HG03103 (cell line): ENCODE measurements around the gene AMPD3.

Experiments
- ATAC-seq: cut with Tn5 transposase; IDR thresholded peaks from one replicate; pipeline ENCODE4 v1.9.1; 2021; ENCODE audit warnings: low read depth; ENCODE audit not compliant: unreplicated experiment

Gene AMPD3

DNA sequence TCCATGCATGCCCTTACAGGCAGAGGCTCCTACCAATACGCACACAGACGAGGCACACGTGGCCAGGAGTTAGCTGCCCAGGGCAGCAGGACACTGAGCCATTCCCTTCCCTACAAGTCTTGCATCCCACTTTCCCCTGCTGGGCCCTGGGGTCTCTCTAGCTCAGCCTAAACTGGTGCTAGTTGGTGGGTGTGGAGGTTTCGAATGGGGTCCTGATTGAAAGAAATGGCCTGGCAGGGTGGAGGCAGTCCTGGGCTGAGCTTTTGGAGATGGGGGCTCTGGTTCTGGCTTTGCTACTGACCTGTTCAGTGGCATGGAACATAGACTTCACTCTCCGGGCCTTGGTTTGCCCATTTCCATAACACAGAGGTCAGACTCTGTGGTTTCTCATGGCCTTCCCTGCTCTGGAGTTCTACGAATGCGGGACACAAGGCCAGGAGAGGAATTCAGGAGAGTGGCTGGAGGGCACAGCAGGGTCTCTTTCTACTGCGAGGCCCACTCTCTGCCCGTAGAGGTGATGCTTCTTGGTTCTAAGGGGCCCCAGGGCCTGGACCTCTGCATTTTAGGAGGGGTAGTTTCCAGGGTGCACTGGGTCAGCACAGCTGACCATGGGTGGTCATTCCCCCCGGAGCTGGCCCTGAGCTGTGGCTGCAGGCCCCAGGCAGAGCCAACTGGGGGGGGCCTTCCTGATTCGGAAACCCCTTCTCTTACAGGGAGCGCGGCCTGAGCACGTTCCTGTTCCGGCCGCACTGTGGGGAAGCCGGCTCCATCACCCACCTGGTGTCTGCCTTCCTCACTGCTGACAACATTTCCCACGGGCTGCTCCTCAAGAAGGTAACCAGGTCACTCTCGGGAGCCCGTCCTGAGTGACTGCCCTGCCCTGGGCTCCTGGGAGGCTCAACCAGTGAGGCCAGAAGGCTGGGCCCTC, 46.0 kb downstream of the AMPD3 start:
- no peak for ATAC-seq

DNA sequence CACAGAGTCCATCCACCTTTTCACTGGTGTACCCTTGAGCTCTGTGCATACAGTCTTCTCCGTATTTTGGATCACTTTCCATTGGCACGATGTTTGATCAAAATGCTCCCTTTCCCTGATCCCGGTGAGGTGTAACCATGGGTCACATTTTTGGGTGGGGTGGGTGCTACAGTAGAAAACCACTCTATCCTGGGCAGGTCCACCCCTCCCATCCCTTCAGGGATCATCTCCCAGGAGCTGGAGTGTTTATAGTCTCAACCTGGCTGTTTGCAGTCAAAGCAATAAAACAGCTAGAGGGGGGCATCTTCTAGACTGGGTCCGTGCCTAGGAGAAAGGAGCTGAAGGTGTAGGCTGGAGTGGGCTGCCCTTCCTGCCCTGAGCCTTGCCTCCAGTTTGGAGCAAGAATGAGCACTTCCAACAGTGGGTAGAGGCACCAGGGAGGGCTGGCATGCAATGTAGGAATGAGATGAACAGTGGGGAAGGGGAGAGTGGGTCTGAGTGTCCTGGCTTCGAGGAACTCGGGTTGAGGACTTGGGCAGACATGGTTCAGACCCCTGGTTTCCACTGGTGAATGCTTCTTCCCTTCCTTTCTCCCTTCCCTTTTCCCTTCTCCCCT, 47.1 kb downstream of the AMPD3 start:
- no peak for ATAC-seq

- no peak for ATAC-seq
Measured at GRCh38 chr11:10502770-10503169, 47.7 kb downstream of the AMPD3 start.

GRCh38 chr11:10503221-10503620, 48.2 kb downstream of the AMPD3 start:
- no peak for ATAC-seq

GRCh38 chr11:10503777-10504480, 48.9 kb downstream of the AMPD3 start:
- ATAC-seq = no peak

- no peak for ATAC-seq
Measured at GRCh38 chr11:10504490-10504889, 49.4 kb downstream of the AMPD3 start.

- ATAC-seq = no peak
Measured at GRCh38 chr11:10505278-10506007, 50.4 kb downstream of the AMPD3 start.

DNA sequence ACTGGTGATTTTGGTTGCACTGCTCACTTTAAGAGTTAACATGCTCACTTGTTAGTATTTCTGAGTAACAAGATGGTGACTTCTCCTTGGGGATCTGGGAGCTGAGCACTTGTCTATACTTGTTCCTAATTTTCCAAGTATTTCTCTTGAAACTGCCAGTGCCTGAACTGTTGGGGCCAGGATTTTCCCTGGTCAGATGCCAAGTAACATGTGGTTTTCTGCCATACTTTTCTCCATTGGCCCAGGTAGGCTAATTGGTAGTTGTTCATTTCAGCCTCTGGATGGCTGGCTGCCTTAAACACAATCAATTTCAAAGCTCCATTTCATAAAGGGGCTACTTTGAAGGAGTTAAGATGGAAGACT, 50.9 kb downstream of the AMPD3 start:
- ATAC-seq = no peak

GRCh38 chr11:10511181-10511621, 56.1 kb downstream of the AMPD3 start:
- no peak for ATAC-seq

DNA sequence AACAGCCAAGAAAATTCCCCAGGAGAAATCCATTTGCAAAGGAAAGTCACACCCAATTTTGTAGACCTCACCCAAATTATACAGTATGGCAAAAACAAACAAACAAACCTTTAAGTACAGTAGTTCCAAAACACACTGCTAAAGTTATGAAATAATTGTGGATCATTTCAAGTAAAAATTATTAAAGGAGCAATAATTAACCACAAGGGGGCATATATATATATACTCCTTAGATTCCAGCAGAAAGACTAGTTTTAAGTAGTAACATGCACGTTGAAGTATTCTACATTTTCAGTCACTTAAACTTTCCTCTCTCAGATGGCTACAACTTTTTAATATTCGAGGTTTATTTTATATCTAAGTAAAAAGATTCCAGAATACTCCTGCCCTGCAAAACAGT, 59.1 kb downstream of the AMPD3 start:
- no peak for ATAC-seq

GRCh38 chr11:10514709-10515108, 59.6 kb downstream of the AMPD3 start:
- ATAC-seq = no peak

DNA sequence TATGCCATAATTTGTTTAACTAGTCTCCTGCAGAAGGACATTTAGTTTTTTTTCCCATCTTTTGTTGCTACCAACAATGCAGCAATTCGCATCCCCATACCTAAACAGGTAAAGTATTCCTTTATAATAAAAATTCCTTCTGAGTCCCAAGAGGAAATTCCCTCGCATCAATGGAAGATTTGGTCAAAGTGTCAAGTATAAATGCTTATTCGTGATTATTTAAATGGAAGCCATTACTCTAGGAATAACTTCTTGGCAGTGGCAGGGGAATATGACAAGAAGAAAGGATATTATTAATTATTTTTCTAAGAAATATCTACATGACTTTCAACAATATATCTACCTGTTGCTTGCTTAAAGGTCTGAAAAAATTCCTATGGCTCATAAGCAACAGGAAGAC, 60.4 kb downstream of the AMPD3 start:
- no peak for ATAC-seq

DNA sequence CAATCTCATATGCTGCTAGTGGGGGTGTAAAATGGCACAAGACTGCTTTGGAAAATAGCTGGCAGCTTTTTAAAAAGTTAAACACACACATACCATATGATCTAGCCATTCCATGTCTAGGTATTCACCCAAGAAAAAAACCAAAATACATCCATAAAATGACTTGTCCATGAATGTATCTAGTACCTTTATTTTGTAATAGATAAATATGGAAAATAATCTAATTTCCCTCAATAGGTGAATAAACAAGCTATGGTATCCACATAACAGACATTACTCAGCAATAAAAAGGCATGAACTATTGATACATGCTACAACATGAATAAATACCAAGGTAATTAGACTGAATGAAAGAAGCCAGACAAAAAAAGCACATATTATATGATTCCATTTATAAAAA, 63.1 kb downstream of the AMPD3 start:
- no peak for ATAC-seq

GRCh38 chr11:10518891-10519290, 63.8 kb downstream of the AMPD3 start:
- ATAC-seq = no peak

DNA sequence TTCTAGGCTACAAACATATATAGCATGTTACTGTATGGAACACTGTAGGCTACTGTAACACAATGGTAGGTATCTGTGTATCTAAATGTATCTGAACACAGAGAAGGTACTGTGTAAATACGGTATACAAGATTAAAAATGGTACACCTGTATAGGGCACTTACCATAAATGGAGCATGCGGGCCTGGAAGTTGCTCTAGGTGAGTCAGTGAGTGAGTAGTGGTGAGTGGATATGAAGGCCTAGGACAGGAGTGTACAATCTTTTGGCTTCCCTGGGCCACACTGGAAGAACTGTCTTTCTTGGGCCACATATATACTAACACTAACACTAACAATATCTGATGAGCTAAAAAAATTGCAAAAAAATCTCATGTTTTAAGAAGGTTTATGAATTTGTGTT, 64.6 kb downstream of the AMPD3 start:
- no peak for ATAC-seq

GRCh38 chr11:10520562-10520961, 65.5 kb downstream of the AMPD3 start:
- no peak for ATAC-seq

GRCh38 chr11:10522276-10522675, 67.2 kb downstream of the AMPD3 start:
- no peak for ATAC-seq

GRCh38 chr11:10522921-10523320, 67.9 kb downstream of the AMPD3 start:
- no peak for ATAC-seq

DNA sequence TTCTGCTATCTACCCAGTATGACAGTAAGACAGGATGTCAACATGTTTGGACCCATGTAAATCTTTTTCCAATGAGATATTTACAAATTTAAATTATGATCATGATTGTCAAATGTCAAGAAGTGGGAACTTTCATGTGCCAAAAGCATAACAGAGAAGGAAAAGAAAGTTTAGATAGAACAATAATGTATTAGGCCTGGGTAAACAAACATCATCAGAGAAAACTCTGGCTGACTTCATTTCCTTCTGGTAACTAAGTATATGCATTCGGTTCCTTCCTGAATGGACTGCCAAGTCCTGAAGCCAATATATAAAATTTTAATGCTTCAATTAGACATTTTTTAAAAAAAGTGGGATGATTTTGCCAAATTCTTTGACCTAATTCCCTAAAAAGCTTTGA, 69.4 kb downstream of the AMPD3 start:
- no peak for ATAC-seq

GRCh38 chr11:10526974-10527918, 72.2 kb downstream of the AMPD3 start:
- peak; percentile 60 for ATAC-seq
